HEK293T (cell line): ENCODE data around the gene TSPAN18.

Experiments used
- CTCF ChIA-PET: fragments of 350-600 bp; formaldehyde crosslinking; extraction: SDS; loops from one replicate; lab custom pipeline; 2021; ENCODE audit warnings: antibody characterized with exemption, inconsistent platforms; lab: Yijun Ruan, JAX
- POLR2A ChIA-PET: fragments of 350-600 bp; formaldehyde crosslinking; extraction: SDS; loops from one replicate; lab custom pipeline; 2020; ENCODE audit warnings: antibody characterized with exemption, inconsistent platforms; lab: Yijun Ruan, JAX
- DNase-seq: peaks from one replicate; pipeline ENCODE4 v3.0.0; 2012; ENCODE audit warnings: mixed read lengths; ENCODE audit errors: extremely low spot score
- ARNT ChIP-seq: fragments of 450-650 bp; IDR thresholded peaks from 2 replicates; pipeline ENCODE4 v1.6.1; 2017; ENCODE audit warnings: mild to moderate bottlenecking
- BHLHE40 ChIP-seq: fragments of 450-650 bp; IDR thresholded peaks from 2 replicates; pipeline ENCODE4 v1.6.1; 2016; ENCODE audit warnings: mild to moderate bottlenecking, moderate library complexity, borderline replicate concordance
- CTBP1 ChIP-seq: fragments of 450-650 bp; IDR thresholded peaks from 2 replicates; pipeline ENCODE4 v1.6.1; 2016; ENCODE audit warnings: borderline replicate concordance
- ELF4 ChIP-seq: fragments of 450-650 bp; IDR thresholded peaks from 2 replicates; pipeline ENCODE4 v1.6.1; 2017; ENCODE audit warnings: antibody characterized with exemption
- FOXA1 ChIP-seq: fragments of 450-650 bp; IDR thresholded peaks from 2 replicates; pipeline ENCODE4 v1.6.1; 2016; ENCODE audit warnings: mild to moderate bottlenecking
- FOXK2 ChIP-seq: fragments of 450-650 bp; IDR thresholded peaks from 2 replicates; pipeline ENCODE4 v1.6.1; 2016; ENCODE audit warnings: mild to moderate bottlenecking
- FOXM1 ChIP-seq: fragments of 450-650 bp; IDR thresholded peaks from 2 replicates; pipeline ENCODE4 v1.6.1; 2017; ENCODE audit warnings: mild to moderate bottlenecking, borderline replicate concordance
- HDGF ChIP-seq: fragments of 450-650 bp; IDR thresholded peaks from 2 replicates; pipeline ENCODE4 v1.6.1; 2017; ENCODE audit warnings: antibody characterized with exemption, borderline replicate concordance
- L3MBTL2 ChIP-seq: fragments of 450-650 bp; conservative IDR thresholded peaks from 2 replicates; pipeline ENCODE4 v1.6.1; 2016; ENCODE audit warnings: mild to moderate bottlenecking
- LEF1 ChIP-seq: fragments of 450-650 bp; IDR thresholded peaks from 2 replicates; pipeline ENCODE4 v1.6.1; 2017; ENCODE audit warnings: mild to moderate bottlenecking, borderline replicate concordance
- NFRKB ChIP-seq: fragments of 450-650 bp; IDR thresholded peaks from 2 replicates; pipeline ENCODE4 v1.6.1; 2016; ENCODE audit warnings: mild to moderate bottlenecking, moderate library complexity
- SP1 ChIP-seq: fragments of 450-650 bp; IDR thresholded peaks from 2 replicates; pipeline ENCODE4 v1.6.1; 2017
- SUZ12 ChIP-seq: fragments of 450-650 bp; IDR thresholded peaks from 2 replicates; pipeline ENCODE4 v1.6.1; 2016; ENCODE audit warnings: mild to moderate bottlenecking
- TARDBP ChIP-seq: fragments of 450-650 bp; IDR thresholded peaks from 2 replicates; pipeline ENCODE4 v1.6.1; 2016
- ZNF384 ChIP-seq: fragments of 450-650 bp; IDR thresholded peaks from 2 replicates; pipeline ENCODE4 v1.6.1; 2016
- TF ChIP-seq, protein P1 (sequence below): fragments of 450-650 bp; IDR thresholded peaks from 2 replicates; pipeline ENCODE4 v1.6.1; 2016

The TSPAN18 gene

DNA sequence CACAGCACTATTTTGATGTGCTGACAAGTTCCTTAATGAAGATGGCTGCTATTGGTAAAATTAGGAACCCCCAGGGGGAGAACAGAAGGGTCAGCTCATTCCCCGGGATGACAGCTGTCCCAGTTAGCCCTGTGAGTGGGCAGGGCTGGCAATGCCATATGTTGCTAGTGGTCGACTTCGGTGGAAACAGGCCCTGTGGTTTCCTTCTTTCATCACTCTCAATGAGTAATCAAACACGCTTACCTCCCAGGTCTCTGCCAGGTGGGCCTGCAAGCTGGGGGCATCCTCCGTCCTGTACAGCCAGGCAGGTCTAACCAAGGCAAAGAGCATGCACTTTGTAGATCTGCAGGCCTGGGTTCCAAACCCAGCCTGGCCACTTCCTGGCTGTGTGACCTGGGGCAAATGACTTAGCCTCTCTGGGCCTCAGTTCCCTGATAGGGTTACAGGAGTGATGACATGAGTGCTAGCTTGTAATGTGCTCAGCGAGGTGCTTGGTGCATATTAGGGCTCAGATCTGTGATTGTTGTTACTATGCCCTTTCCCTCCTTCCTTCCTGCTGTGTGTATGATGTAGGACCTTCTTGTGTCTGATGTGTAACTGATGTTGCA lies 85.2 kb downstream of the TSPAN18 start:
- no peak for DNase-seq
- ChIA-PET POLR2A (no interaction called here), CTCF (interaction anchor here (0.7 kb wide), 1 partner anchor 416 kb away, joined by 3 read pairs; no protein-coding TSS in a partner anchor)
- TF ChIP-seq SUZ12 (no peak), FOXM1 (no peak), LEF1 (no peak), L3MBTL2 (no peak), CTBP1 (no peak), HDGF (no peak), ELF4 (no peak), TARDBP (no peak), SP1 (no peak), FOXA1 (no peak)
- TF ChIP-seq, protein P1, sequence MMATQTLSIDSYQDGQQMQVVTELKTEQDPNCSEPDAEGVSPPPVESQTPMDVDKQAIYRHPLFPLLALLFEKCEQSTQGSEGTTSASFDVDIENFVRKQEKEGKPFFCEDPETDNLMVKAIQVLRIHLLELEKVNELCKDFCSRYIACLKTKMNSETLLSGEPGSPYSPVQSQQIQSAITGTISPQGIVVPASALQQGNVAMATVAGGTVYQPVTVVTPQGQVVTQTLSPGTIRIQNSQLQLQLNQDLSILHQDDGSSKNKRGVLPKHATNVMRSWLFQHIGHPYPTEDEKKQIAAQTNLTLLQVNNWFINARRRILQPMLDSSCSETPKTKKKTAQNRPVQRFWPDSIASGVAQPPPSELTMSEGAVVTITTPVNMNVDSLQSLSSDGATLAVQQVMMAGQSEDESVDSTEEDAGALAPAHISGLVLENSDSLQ: no peak

DNA sequence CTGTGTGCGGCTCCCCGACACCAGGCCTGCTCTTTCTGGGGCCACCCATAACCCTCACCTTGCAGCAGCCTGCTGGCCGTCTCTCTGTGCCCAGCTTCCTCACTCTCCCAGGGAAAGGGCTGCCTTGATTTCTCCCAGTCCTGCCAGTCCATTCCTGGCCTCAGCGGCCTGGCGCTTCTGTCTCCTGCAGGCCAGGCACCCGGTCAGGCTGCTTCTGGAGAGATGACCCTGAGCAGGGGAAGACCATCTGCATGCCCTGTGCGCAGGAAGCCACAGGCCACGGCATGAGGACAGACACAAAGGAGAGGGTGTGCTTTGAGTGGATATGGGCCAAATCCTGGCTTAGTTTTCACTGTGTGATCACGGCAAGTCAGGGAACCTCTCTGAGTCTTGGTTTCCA lies 86.2 kb downstream of the TSPAN18 start:
- POLR2A ChIA-PET: no interaction called here
- TF ChIP-seq FOXA1 (no peak), SP1 (no peak), NFRKB (no peak), TARDBP (no peak), ZNF384 (no peak), L3MBTL2 (no peak), HDGF (no peak), BHLHE40 (no peak), FOXM1 (no peak), ELF4 (no peak), FOXK2 (no peak), ARNT (no peak), LEF1 (no peak), SUZ12 (no peak), CTBP1 (no peak)
- TF ChIP-seq, protein P1: no peak
- CTCF ChIA-PET: no interaction called here
- DNase-seq: no peak

DNA sequence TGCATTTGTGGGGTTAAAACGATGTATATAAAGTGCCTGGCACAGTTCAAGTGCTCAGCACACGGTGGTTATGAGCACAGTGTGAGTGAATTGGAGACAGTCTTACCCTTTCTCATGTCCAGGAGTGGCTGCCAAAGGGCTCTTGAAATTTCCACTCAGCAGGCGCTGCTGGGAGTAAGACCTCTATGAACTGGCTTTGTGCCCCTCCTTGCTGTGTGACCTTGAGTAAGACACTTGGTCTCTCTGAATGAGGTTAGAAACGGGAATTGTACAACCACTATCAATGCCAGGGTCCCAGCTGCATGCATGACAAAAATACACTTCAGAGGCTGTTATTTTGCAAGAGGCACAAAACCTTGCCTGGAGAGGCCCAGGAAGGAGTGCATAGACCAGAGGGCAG lies 86.6 kb downstream of the TSPAN18 start:
- TF ChIP-seq TARDBP (no peak), SUZ12 (no peak), SP1 (no peak), LEF1 (no peak), BHLHE40 (no peak)
- TF ChIP-seq, protein P1: no peak
- ChIA-PET POLR2A (no interaction called here), CTCF (no interaction called here)
- no peak for DNase-seq

DNA sequence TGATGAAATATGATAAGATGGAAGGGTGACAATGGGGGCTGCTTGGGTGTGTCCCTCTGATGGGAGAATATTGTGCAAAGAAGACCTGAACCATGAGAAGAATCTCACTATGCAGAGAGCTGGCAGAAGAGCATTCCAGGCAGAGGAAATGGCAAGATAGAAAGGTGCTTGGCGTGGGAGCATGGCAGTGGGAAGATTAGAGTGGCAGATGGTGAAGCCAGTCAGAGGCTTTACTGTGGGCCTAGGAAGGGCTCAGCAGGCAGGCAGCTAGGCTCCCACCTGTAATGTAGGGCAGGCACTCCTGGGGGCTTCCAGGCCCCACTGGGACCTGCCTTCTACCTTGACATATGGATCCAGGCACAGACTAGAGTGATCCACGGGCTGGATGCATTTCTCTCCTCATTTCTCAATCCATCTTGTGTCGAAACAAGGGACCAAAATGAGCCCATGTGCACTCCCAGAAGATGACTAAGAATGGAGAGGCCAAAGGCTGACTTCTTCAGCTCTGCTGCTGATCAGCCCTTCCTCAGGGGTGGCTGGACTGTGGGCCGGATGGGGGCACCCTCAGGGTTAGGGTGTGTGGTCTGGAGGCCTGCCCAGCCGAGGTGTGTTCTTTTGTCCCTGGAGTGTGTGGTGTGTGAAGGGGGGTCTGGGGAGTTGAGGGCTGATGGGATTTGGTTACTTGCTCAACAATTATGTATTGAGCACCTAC lies 88.3 kb downstream of the TSPAN18 start:
- no peak for TF ChIP-seq FOXA1
- no peak for TF ChIP-seq TARDBP
- no peak for TF ChIP-seq CTBP1
- TF ChIP-seq LEF1: no peak
- TF ChIP-seq ZNF384: no peak
- ChIA-PET CTCF (interaction anchor here (0.5 kb wide), 1 partner anchor 498 kb away, joined by 3 read pairs; no protein-coding TSS in a partner anchor), POLR2A (no interaction called here)
- no peak for DNase-seq

DNA sequence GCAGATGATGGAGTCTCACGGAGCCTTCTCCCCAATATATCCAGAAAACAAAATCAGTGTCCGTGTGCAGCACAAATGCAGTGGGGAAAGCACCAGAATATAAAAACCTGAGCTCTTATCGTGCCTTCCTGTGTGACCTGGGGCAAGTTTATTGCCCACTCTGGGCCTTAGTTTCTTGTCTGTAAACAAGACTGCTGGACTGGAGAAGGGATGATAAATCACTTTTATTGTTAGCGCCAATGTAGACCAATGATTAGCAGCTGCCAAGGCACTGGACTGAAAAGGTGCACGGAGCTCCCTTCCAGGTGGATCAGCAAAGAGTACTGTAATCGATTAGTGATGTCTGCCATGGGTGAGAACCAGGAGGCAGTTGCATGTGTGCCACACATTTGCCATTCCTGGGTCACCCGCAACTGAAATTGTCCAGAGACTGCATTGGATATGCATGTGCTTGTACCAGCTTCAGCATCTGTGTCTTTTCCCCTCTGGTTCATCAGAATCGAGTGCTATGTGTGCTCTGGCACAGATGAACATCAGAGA lies 89.2 kb downstream of the TSPAN18 start:
- CTCF ChIA-PET: no interaction called here
- POLR2A ChIA-PET: no interaction called here
- no peak for DNase-seq
- no peak for TF ChIP-seq BHLHE40
- TF ChIP-seq SUZ12: no peak
- no peak for TF ChIP-seq L3MBTL2
- TF ChIP-seq TARDBP: no peak
- no peak for TF ChIP-seq FOXA1
- TF ChIP-seq, protein P1: no peak

DNA sequence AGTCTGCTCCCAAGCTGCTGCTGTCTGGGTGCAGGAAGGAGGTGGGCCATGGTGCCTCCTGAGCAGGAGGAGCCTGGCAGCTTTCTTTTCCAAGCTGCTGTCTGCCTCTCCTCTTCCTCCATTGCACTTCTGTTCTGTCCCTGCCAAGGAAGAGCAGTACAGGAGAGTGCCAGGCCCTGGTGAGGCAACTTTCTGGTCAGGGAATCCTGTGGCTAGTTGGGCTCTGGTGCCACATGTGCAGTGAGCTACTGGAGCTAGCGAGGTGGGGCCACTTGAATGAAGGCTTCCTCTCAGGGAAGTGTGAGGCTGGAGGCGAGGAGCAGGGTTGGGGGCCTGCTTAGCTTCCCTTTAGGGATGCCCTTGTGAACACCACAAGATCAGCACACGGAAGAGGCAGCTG lies 90.0 kb downstream of the TSPAN18 start:
- POLR2A ChIA-PET: no interaction called here
- CTCF ChIA-PET: no interaction called here
- no peak for TF ChIP-seq LEF1
- TF ChIP-seq, protein P1: no peak
- TF ChIP-seq NFRKB: no peak
- no peak for TF ChIP-seq L3MBTL2
- TF ChIP-seq ELF4: no peak
- TF ChIP-seq FOXM1: no peak
- TF ChIP-seq SUZ12: no peak
- TF ChIP-seq CTBP1: no peak
- TF ChIP-seq ZNF384: no peak
- no peak for TF ChIP-seq HDGF
- no peak for TF ChIP-seq TARDBP
- no peak for TF ChIP-seq ARNT
- DNase-seq: no peak
